NK-92 (cell line): Measurements from ENCODE around the gene EEPD1.
"Not testable (repeated sequence)": the region's sequence is repeated elsewhere in the genome, so short reads cannot be mapped to it uniquely, and the experiment has no call there.

ENCODE experiments used
- DNase-seq: peaks from one replicate; lab custom pipeline; 2025; ENCODE audit not compliant: unreplicated experiment; lab: John Stamatoyannopoulos, UW

Gene EEPD1

GRCh38 chr7:36128448-36129047 lies 24.5 kb upstream of the EEPD1 start:
- DNase-seq = no peak

- no peak for DNase-seq
These were observed 24.0 kb upstream of the EEPD1 start for GRCh38 chr7:36129048-36129534.

- no peak for DNase-seq
These were observed 22.7 kb upstream of the EEPD1 start for GRCh38 chr7:36130236-36130945.

GRCh38 chr7:36131026-36131425 lies 22.0 kb upstream of the EEPD1 start:
- no peak for DNase-seq

GRCh38 chr7:36131499-36131898 lies 21.6 kb upstream of the EEPD1 start:
- DNase-seq = no peak

GRCh38 chr7:36132012-36132411 lies 21.0 kb upstream of the EEPD1 start:
- DNase-seq = no peak

- DNase-seq = no peak
These were observed 17.4 kb upstream of the EEPD1 start for GRCh38 chr7:36135700-36136099.

- no peak for DNase-seq
These were observed 15.8 kb upstream of the EEPD1 start for GRCh38 chr7:36137258-36137657.

- DNase-seq = no peak
These were observed 15.3 kb upstream of the EEPD1 start for GRCh38 chr7:36137754-36138153.

GRCh38 chr7:36138209-36138608 lies 14.8 kb upstream of the EEPD1 start:
- no peak for DNase-seq

- no peak for DNase-seq
These were observed 11.7 kb upstream of the EEPD1 start for GRCh38 chr7:36141351-36141750.

- DNase-seq = no peak
These were observed 11.2 kb upstream of the EEPD1 start for GRCh38 chr7:36141850-36142249.

GRCh38 chr7:36144189-36144588 lies 8.9 kb upstream of the EEPD1 start:
- no peak for DNase-seq

- DNase-seq = no peak
These were observed 7.4 kb upstream of the EEPD1 start for GRCh38 chr7:36145686-36146085.

- DNase-seq = no peak
These were observed 5.7 kb upstream of the EEPD1 start for GRCh38 chr7:36147361-36147760.

GRCh38 chr7:36148422-36149065 lies 4.5 kb upstream of the EEPD1 start:
- no peak for DNase-seq

- DNase-seq = not testable (repeated sequence)
These were observed 3.8 kb upstream of the EEPD1 start for GRCh38 chr7:36149240-36149639.

GRCh38 chr7:36149694-36150452 lies 3.2 kb upstream of the EEPD1 start:
- DNase-seq = no peak

- no peak for DNase-seq
These were observed 916 bp upstream of the EEPD1 start for GRCh38 chr7:36151921-36152755.

GRCh38 chr7:36153571-36154097 lies 580 bp downstream of the EEPD1 start:
- DNase-seq = no peak
